ENCODE measurements around the gene GPSM3. TPM values are rescaled to one million over a fixed set of nuclear protein-coding genes. Genes with fewer than 3 reads are reported as not detected.
"Not testable (repeated sequence)": the region's sequence is repeated elsewhere in the genome, so short reads cannot be mapped to it uniquely, and the experiment has no call there.

GPSM3 gene
- total and polyA plus RNA-seq, 2 donors (not counting 1 experiment from before 2014, with no cell fraction given) = 2.3 to 7.0 TPM

- no peak for TF ChIP-seq EZH2 (IDR thresholded peaks at IDR 0.05; ENCODE audit: low read length, missing control alignments)
- TF ChIP-seq CTCF (conservative IDR thresholded peaks at IDR 0.05 in 1 of 2, IDR thresholded peaks at IDR 0.05 in 1 of 2; ENCODE audit: low read depth in 1 of 2, low read length in 2 of 2) = no peak
- H3K36me3 ChIP-seq (ENCODE audit: control insufficient read depth, insufficient read depth, low read length) = peaks cover 5% of the 10 kb centered on the region
- no peak overlapping the region for H2AFZ ChIP-seq (ENCODE audit: low read length)
- peak overlapping the region; percentile 93 for H3K4me2 ChIP-seq (ENCODE audit: extremely low read depth, insufficient read depth, low read length)
- H4K20me1 ChIP-seq (ENCODE audit: control insufficient read depth, extremely low read depth, insufficient read depth, low read length) = no peaks in the 10 kb centered on the region
- no peaks in the 10 kb centered on the region for H3K27me3 ChIP-seq (ENCODE audit: control insufficient read depth, insufficient read depth, low read length)
- H3K4me1 ChIP-seq (ENCODE audit: control insufficient read depth, extremely low read depth, insufficient read depth, low read length) = peaks cover 11% of the 10 kb centered on the region
- peak overlapping the region; percentile 69 for H3K9ac ChIP-seq (ENCODE audit: insufficient read depth, low read length)
- no peaks in the 10 kb centered on the region for H3K9me3 ChIP-seq (ENCODE audit: control insufficient read depth, insufficient read depth, low read depth, low read length)
- DNase-seq (ENCODE audit: low read depth in 2 of 2) = no peak
- H3K79me2 ChIP-seq (ENCODE audit: control insufficient read depth, insufficient read depth, low read length) = peaks cover 20% of the 10 kb centered on the region
- peak overlapping the region; percentile 34 to 83 (median 72) for H3K4me3 ChIP-seq (replicated peaks in 1 of 4; ENCODE audit: control extremely low read depth in 1 of 4, insufficient read depth in 1 of 4, low read depth in 3 of 4, low read length in 4 of 4)
- H3K27ac ChIP-seq (ENCODE audit: insufficient read depth, low read length) = peak overlapping the region; percentile 69
These were observed 2.7 kb downstream of the GPSM3 start for GRCh38 chr6:32189742-32190053.

- Histone ChIP-seq H3K4me2 (ENCODE audit: extremely low read depth, insufficient read depth, low read length) (peak overlapping the region; percentile 93), H3K4me3 (replicated peaks in 1 of 4; ENCODE audit: control extremely low read depth in 1 of 4, insufficient read depth in 1 of 4, low read depth in 3 of 4, low read length in 4 of 4) (peak overlapping the region; percentile 34 to 83 (median 72)), H3K4me1 (ENCODE audit: control insufficient read depth, extremely low read depth, insufficient read depth, low read length) (peaks cover 11% of the 10 kb centered on the region), H3K27ac (ENCODE audit: insufficient read depth, low read length) (peak overlapping the region; percentile 69), H3K36me3 (ENCODE audit: control insufficient read depth, insufficient read depth, low read length) (peaks cover 5% of the 10 kb centered on the region), H4K20me1 (ENCODE audit: control insufficient read depth, extremely low read depth, insufficient read depth, low read length) (no peaks in the 10 kb centered on the region), H3K9ac (ENCODE audit: insufficient read depth, low read length) (peak overlapping the region; percentile 69), H3K79me2 (ENCODE audit: control insufficient read depth, insufficient read depth, low read length) (peaks cover 20% of the 10 kb centered on the region), H3K27me3 (ENCODE audit: control insufficient read depth, insufficient read depth, low read length) (no peaks in the 10 kb centered on the region), H3K9me3 (ENCODE audit: control insufficient read depth, insufficient read depth, low read depth, low read length) (no peaks in the 10 kb centered on the region), H2AFZ (ENCODE audit: low read length) (no peak overlapping the region)
- no peak for TF ChIP-seq EZH2 (IDR thresholded peaks at IDR 0.05; ENCODE audit: low read length, missing control alignments)
- TF ChIP-seq CTCF (conservative IDR thresholded peaks at IDR 0.05 in 1 of 2, IDR thresholded peaks at IDR 0.05 in 1 of 2; ENCODE audit: low read depth in 1 of 2, low read length in 2 of 2) = no peak
- DNase-seq (ENCODE audit: low read depth in 2 of 2) = no peak
These were observed 3.2 kb downstream of the GPSM3 start for GRCh38 chr6:32189069-32189741.

GRCh38 chr6:32188381-32189068, 3.9 kb downstream of the GPSM3 start:
- H3K4me1 ChIP-seq (ENCODE audit: control insufficient read depth, extremely low read depth, insufficient read depth, low read length) = peaks cover 11% of the 10 kb centered on the region
- H3K27ac ChIP-seq (ENCODE audit: insufficient read depth, low read length) = peak overlapping the region; percentile 69
- H3K36me3 ChIP-seq (ENCODE audit: control insufficient read depth, insufficient read depth, low read length) = peaks cover 8% of the 10 kb centered on the region
- no peaks in the 10 kb centered on the region for H3K9me3 ChIP-seq (ENCODE audit: control insufficient read depth, insufficient read depth, low read depth, low read length)
- H4K20me1 ChIP-seq (ENCODE audit: control insufficient read depth, extremely low read depth, insufficient read depth, low read length) = no peaks in the 10 kb centered on the region
- H3K9ac ChIP-seq (ENCODE audit: insufficient read depth, low read length) = peak overlapping the region; percentile 69
- no peak overlapping the region for H2AFZ ChIP-seq (ENCODE audit: low read length)
- H3K79me2 ChIP-seq (ENCODE audit: control insufficient read depth, insufficient read depth, low read length) = peaks cover 20% of the 10 kb centered on the region
- H3K4me3 ChIP-seq (replicated peaks in 1 of 4; ENCODE audit: control extremely low read depth in 1 of 4, insufficient read depth in 1 of 4, low read depth in 3 of 4, low read length in 4 of 4) = peak overlapping the region; percentile 34 to 83 (median 72)
- TF ChIP-seq CTCF (conservative IDR thresholded peaks at IDR 0.05 in 1 of 2, IDR thresholded peaks at IDR 0.05 in 1 of 2; ENCODE audit: low read depth in 1 of 2, low read length in 2 of 2) (no peak), EZH2 (IDR thresholded peaks at IDR 0.05; ENCODE audit: low read length, missing control alignments) (no peak)
- H3K27me3 ChIP-seq (ENCODE audit: control insufficient read depth, insufficient read depth, low read length) = no peaks in the 10 kb centered on the region
- H3K4me2 ChIP-seq (ENCODE audit: extremely low read depth, insufficient read depth, low read length) = peak overlapping the region; percentile 93
- DNase-seq (ENCODE audit: low read depth in 2 of 2) = peak; percentile 22 to 26

GRCh38 chr6:32187725-32188380, 4.6 kb downstream of the GPSM3 start:
- Histone ChIP-seq H3K4me1 (ENCODE audit: control insufficient read depth, extremely low read depth, insufficient read depth, low read length) (peaks cover 11% of the 10 kb centered on the region), H3K4me3 (replicated peaks in 1 of 4; ENCODE audit: control extremely low read depth in 1 of 4, insufficient read depth in 1 of 4, low read depth in 3 of 4, low read length in 4 of 4) (peak overlapping the region; percentile 34 to 83 (median 72)), H3K4me2 (ENCODE audit: extremely low read depth, insufficient read depth, low read length) (peak overlapping the region; percentile 93), H3K79me2 (ENCODE audit: control insufficient read depth, insufficient read depth, low read length) (peaks cover 20% of the 10 kb centered on the region)
- not testable (repeated sequence) for H3K9ac ChIP-seq (ENCODE audit: insufficient read depth, low read length); H3K36me3 ChIP-seq (ENCODE audit: control insufficient read depth, insufficient read depth, low read length); DNase-seq (ENCODE audit: low read depth in 2 of 2); H4K20me1 ChIP-seq (ENCODE audit: control insufficient read depth, extremely low read depth, insufficient read depth, low read length); H3K9me3 ChIP-seq (ENCODE audit: control insufficient read depth, insufficient read depth, low read depth, low read length); H2AFZ ChIP-seq (ENCODE audit: low read length); H3K27me3 ChIP-seq (ENCODE audit: control insufficient read depth, insufficient read depth, low read length); H3K27ac ChIP-seq (ENCODE audit: insufficient read depth, low read length)
